GM13976 (cell line): Measurements from ENCODE around the gene BEAN1.

Experiments
- DNase-seq: peaks from one replicate; pipeline ENCODE4 v3.0.0; 2012; ENCODE audit warnings: low spot score
- in situ Hi-C: fragments of 300-500 bp; cut with MboI; formaldehyde crosslinking; loops from one replicate; pipeline ENCODE4 v1.12.0; 2022; ENCODE audit warnings: low sequenced_read_pairs, mixed read lengths, inconsistent platforms; ENCODE audit not compliant: unreplicated experiment
- TF ChIP-seq, protein P1 (sequence below): IDR thresholded peaks from 2 replicates; pipeline ENCODE4 v1.5.1; 2012; ENCODE audit warnings: borderline replicate concordance, mild to moderate bottlenecking; ENCODE audit not compliant: insufficient read depth; ENCODE audit errors: extremely low read depth, missing control alignments, control extremely low read depth

The BEAN1 gene

DNA sequence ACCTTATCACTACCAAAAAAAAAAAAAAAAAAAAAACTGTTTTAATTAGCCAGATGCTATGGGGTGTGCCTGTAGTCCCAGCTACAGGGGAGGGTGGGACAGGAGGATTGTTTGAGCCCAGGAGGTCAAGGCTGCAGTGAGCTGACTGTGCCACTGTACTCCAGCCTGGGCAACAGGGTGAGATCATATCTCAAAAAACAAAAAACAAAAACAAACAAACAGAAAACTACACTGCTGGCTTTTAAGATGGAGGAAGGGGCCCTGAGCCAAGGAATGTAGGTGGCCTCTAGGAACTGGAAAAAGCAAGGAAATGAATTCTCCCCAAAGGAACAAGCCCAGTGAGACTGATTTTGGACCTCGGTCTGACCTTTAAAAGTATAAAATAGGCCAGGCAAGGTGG is 61.4 kb downstream of the BEAN1 start:
- in situ Hi-C loops: no loop called here
- TF ChIP-seq, protein P1, sequence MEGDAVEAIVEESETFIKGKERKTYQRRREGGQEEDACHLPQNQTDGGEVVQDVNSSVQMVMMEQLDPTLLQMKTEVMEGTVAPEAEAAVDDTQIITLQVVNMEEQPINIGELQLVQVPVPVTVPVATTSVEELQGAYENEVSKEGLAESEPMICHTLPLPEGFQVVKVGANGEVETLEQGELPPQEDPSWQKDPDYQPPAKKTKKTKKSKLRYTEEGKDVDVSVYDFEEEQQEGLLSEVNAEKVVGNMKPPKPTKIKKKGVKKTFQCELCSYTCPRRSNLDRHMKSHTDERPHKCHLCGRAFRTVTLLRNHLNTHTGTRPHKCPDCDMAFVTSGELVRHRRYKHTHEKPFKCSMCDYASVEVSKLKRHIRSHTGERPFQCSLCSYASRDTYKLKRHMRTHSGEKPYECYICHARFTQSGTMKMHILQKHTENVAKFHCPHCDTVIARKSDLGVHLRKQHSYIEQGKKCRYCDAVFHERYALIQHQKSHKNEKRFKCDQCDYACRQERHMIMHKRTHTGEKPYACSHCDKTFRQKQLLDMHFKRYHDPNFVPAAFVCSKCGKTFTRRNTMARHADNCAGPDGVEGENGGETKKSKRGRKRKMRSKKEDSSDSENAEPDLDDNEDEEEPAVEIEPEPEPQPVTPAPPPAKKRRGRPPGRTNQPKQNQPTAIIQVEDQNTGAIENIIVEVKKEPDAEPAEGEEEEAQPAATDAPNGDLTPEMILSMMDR: no peak
- DNase-seq: no peak

DNA sequence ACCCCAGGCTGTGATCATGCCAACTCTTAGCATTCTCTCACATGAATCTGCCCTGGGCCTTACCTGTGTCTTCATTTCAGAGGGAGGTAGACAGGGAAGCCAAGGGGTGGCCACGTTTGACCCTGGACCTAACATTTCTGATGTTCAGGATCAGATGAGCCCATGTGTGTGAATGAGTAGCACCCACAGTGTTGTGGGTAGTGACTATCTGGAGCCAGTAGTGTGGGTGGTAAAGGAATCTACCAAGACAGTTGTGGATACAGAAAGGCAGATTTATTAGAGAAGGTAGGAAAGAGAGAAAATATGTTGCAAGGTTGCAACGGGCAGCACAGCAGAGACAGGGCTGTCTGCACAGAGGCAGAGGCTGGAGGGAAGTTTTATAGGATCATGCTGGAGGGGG is 62.3 kb downstream of the BEAN1 start:
- in situ Hi-C loops: no loop called here
- no peak for DNase-seq
- TF ChIP-seq, protein P1: no peak

DNA sequence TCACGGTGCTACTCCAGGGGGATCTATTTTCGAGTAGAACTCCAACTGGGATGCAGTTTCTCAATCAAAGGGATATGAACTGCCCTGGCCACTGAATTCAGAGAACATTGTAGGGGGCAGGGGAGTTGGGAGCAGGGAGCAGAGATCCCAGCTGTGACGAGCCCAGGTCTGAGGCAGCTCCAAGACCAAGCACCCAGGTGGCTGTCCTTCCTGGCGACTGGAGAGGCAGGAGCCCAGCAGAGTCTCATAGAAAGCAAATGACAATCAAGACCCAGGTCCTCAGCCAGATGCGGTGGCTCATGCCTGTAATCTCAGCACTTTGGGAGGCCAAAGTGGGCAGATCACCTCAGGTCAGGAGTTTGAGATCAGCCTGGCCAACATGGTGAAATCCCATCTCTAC is 62.7 kb downstream of the BEAN1 start:
- in situ Hi-C loops: loop anchor here (5.0 kb wide), 1 partner anchor 68 kb away; no protein-coding TSS in a partner anchor
- DNase-seq: no peak
- TF ChIP-seq, protein P1: no peak

DNA sequence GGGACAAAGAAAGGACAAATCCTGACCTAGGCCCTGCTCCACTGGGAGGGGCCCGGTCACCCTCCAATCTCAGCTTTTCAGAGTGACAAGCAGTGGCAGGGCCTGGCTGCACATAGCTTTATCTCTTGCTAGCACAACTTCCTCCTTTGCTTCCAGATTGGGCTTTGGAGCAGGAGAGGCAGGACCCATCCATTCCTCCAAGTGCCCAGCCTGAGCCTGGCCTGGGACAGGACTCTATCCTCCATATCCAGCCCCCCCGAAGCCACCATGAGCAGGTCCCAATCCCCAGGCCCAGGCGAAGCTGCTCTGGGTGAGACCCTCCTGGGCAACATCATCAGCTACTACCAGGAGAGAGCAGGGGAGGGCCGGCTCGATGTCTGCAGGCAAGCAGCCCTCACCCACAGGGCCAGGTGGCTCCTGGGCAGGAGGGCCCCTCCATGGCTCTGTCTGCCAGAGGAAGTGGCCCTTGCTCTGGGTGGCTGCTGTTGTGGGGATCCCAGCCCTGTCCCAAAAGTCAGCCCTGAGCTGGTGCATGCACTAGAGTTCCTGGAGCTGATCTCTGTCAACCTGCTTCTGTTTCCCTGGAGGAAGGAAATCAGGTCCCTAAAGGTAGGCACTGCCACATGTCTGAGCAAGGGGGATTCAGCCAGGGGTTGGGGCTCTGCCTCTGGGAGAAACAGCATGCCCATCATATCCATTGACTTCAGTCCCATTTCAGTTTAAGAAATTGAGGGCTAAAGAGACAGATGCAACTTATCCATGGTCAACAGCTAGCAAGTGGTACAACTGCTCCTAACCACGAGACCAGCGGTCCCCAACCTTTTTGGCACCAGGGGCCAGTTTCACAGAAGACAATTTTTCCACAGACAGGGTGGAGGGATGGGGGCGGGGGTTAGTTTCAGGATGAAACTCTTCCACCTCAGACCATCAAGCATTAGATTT is 64.0 kb downstream of the BEAN1 start:
- in situ Hi-C loops: loop anchor here (5.0 kb wide), 1 partner anchor 69 kb away; no protein-coding TSS in a partner anchor
- no peak for DNase-seq
- TF ChIP-seq, protein P1: no peak

DNA sequence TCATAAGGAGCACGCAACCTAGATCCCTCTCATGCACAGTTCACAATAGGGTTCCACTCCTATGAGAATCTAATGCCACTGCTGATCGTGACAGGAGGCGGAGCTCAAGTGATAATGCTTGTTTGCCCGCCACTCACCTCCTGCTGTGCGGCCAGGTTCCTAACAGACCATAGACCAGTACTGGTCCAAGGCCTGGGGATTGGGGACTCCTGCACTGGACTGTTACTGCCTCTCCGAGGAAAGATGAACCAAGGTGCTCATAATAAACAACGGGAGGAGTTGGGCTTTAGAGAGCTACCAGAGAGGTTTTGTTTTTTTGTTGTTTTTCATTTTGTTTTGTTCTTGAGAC is 64.6 kb downstream of the BEAN1 start:
- TF ChIP-seq, protein P1: no peak
- in situ Hi-C loops: loop anchor here (5.0 kb wide), 1 partner anchor 69 kb away; no protein-coding TSS in a partner anchor

DNA sequence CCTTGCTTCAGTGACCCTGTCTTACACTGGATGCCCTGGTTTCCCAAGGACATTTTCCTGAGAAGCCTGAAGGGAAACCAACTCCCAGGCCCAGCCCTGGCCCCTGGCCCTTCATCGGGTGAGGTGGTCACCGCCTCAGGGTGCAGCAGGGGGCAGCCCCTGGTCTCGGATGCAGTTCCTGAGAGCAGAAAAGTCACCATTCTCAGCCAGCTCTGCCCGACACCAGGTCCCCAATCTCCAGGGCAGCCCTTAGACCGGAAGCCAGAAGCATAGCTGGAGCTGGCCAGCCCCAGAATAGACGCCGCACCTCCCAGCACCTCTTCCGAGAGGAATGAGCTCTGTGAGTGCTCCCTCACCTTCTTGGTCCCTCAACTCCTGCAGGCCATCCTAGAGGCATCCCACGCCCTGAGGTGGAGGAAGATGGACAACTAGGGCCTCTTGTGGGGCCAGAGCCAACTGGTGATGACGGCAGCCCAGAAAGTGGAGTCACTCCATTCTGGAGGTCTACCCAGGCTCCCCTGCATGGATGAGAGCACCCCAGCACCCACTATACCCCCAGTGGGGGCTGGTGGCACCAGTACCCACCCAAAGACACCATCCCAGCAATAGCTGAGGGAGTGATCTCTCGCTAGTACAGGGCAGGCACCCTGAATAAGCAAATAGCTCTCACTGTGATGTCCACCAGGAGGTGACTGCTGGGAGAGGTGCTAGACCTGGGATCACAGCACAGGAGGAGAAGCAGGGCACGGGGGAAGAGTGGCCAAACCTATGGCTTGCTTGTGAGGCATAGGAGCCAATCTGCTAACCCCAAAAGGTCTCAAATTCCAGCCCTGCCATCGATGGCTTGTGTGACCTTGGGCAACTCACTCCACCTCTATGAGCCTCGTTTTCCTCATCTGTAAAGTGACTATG is 66.7 kb downstream of the BEAN1 start:
- no peak for DNase-seq
- in situ Hi-C loops: loop anchor here (5.0 kb wide), 1 partner anchor 71 kb away; no protein-coding TSS in a partner anchor
- TF ChIP-seq, protein P1: no peak

More for the DNA sequence above, 64.6 kb downstream of the BEAN1 start:
- no peak for DNase-seq
